H1 (cell line): ENCODE measurements around the gene TRAF3IP3. TPM values are rescaled to one million over a fixed set of nuclear protein-coding genes. Genes with fewer than 3 reads are reported as not detected.

Source experiments
- CTCF ChIA-PET: fragments of 300-600 bp; sonication (Branson Sonifier 250); formaldehyde crosslinking; loops from one replicate; lab custom pipeline; 2021; ENCODE audit not compliant: partially characterized antibody; lab: Charles Lee
- POLR2A ChIA-PET: fragments of 300-600 bp; sonication (Branson Sonifier 250); formaldehyde crosslinking; loops from one replicate; lab custom pipeline; 2021; ENCODE audit warnings: inconsistent platforms; ENCODE audit not compliant: partially characterized antibody; lab: Charles Lee
- DNase-seq, 2 experiments: peaks; one replicate each; pipeline versions ENCODE4 v3.0.0 to v3.0.0-alpha.2; 2010 to 2022; ENCODE audit warnings: low spot score in 2 of 2, low read depth in 1 of 2, mixed read lengths in 1 of 2
- FAIRE-seq: peaks from 2 replicates; lab custom pipeline; 2011; peaks lifted over from hg19 to GRCh38; lab: Jason Lieb, UNC
- H2AFZ ChIP-seq: 2 replicates; pipeline ENCODE4 v1.8.1; 2012; ENCODE audit warnings: low read length, inconsistent platforms
- H2AK5ac ChIP-seq: 2 replicates; pipeline ENCODE4 v1.6.1; 2013; ENCODE audit warnings: low read depth, low read length
- H2BK120ac ChIP-seq: replicated peaks from 2 replicates; pipeline ENCODE3; 2013; ENCODE audit warnings: low read depth, low read length, inconsistent platforms
- H2BK12ac ChIP-seq: 2 replicates; pipeline ENCODE4 v1.6.1; 2013; ENCODE audit warnings: low read depth, low read length
- H2BK15ac ChIP-seq: 2 replicates; pipeline ENCODE4 v1.6.1; 2013; ENCODE audit warnings: low read length
- H2BK20ac ChIP-seq: 2 replicates; pipeline ENCODE4 v1.6.1; 2013; ENCODE audit warnings: low read length
- H2BK5ac ChIP-seq: 2 replicates; pipeline ENCODE4 v1.6.1; 2013; ENCODE audit warnings: low read depth, low read length
- H3K14ac ChIP-seq: 2 replicates; pipeline ENCODE4 v1.6.1; 2013; ENCODE audit warnings: inconsistent platforms; ENCODE audit not compliant: insufficient read length
- H3K18ac ChIP-seq: 2 replicates; pipeline ENCODE4 v1.6.1; 2013; ENCODE audit warnings: low read length; ENCODE audit errors: extremely low read depth
- H3K23ac ChIP-seq: 2 replicates; pipeline ENCODE4 v1.6.1; 2013; ENCODE audit warnings: inconsistent platforms; ENCODE audit not compliant: insufficient read length
- H3K23me2 ChIP-seq: 2 replicates; pipeline ENCODE4 v1.6.1; 2013; ENCODE audit warnings: low read depth, low read length
- H3K27ac ChIP-seq: 2 replicates; pipeline ENCODE4 v1.6.1; 2011; ENCODE audit warnings: low read depth, low read length, inconsistent platforms
- H3K27me3 ChIP-seq, 4 experiments: replicated peaks in 1 of 4; 1 replicate in 1 of 4; 2 replicates in 3 of 4; pipeline versions ENCODE4 v1.6.1 to v1.8.1; 2011 to 2013; ENCODE audit warnings: low read length in 3 of 4, mild to moderate bottlenecking in 3 of 4, inconsistent platforms in 2 of 4, mixed read lengths in 2 of 4, moderate library complexity in 1 of 4; ENCODE audit not compliant: control insufficient read depth in 3 of 4, insufficient read depth in 3 of 4; ENCODE audit errors: extremely low read depth in 1 of 4
- H3K36me3 ChIP-seq, 4 experiments: 2 replicates each; pipeline versions ENCODE4 v1.6.1 to v1.8.1; 2011 to 2013; ENCODE audit warnings: mild to moderate bottlenecking in 4 of 4, low read length in 3 of 4, moderate library complexity in 2 of 4, control low read depth in 1 of 4, inconsistent platforms in 1 of 4; ENCODE audit not compliant: insufficient read depth in 4 of 4, control insufficient read depth in 2 of 4
- H3K4ac ChIP-seq: replicated peaks from 2 replicates; pipeline ENCODE3; 2013; ENCODE audit warnings: low read length, low read depth, mixed read lengths, inconsistent platforms; ENCODE audit not compliant: insufficient read length
- H3K4me1 ChIP-seq, 4 experiments: replicated peaks in 1 of 4; 1 replicate in 1 of 4; 2 replicates in 3 of 4; pipeline versions ENCODE4 v1.6.1 to v1.8.1; 2011 to 2013; ENCODE audit warnings: low read length in 3 of 4, inconsistent platforms in 2 of 4, mixed read lengths in 1 of 4; ENCODE audit not compliant: insufficient read depth in 4 of 4, control insufficient read depth in 3 of 4
- H3K4me2 ChIP-seq, 2 experiments: 2 replicates each; pipeline versions ENCODE4 v1.6.1 to v1.8.1; 2011 to 2013; ENCODE audit warnings: low read depth in 2 of 2, low read length in 2 of 2, control low read depth in 1 of 2, inconsistent platforms in 1 of 2, mild to moderate bottlenecking in 1 of 2; ENCODE audit not compliant: insufficient read depth in 1 of 2
- H3K4me3 ChIP-seq, 4 experiments: fragments of 200-600, 300-600 bp in 1 of 4; sonication (generic), shearing (Covaris generic), sonication (Bioruptor Twin) in 1 of 4; 2 replicates each; pipeline versions ENCODE4 v1.5.1 to v1.8.1; 2011 to 2016; ENCODE audit warnings: low read length in 4 of 4, low read depth in 3 of 4, control low read depth in 2 of 4, inconsistent platforms in 2 of 4, mild to moderate bottlenecking in 2 of 4, mixed read lengths in 1 of 4, moderate library complexity in 1 of 4; ENCODE audit not compliant: insufficient read depth in 2 of 4; ENCODE audit errors: extremely low read depth in 1 of 4
- H3K56ac ChIP-seq: replicated peaks from 2 replicates; pipeline ENCODE3; 2013; ENCODE audit warnings: low read depth, mild to moderate bottlenecking, mixed read lengths, low read length, inconsistent platforms; ENCODE audit not compliant: insufficient read length
- H3K79me1 ChIP-seq: 2 replicates; pipeline ENCODE4 v1.6.1; 2013; ENCODE audit warnings: low read depth, low read length, control low read depth
- H3K79me2 ChIP-seq, 2 experiments: 2 replicates each; pipeline versions ENCODE4 v1.6.1 to v1.8.1; 2012 to 2013; ENCODE audit warnings: low read length in 2 of 2, mild to moderate bottlenecking in 2 of 2, inconsistent platforms in 1 of 2; ENCODE audit not compliant: insufficient read depth in 2 of 2, control insufficient read depth in 1 of 2
- H3K9ac ChIP-seq, 4 experiments: replicated peaks in 1 of 4; 1 replicate in 1 of 4; 2 replicates in 3 of 4; pipeline versions ENCODE4 v1.6.1 to v1.8.1; 2011 to 2013; ENCODE audit warnings: low read depth in 3 of 4, low read length in 3 of 4, control low read depth in 2 of 4, mild to moderate bottlenecking in 2 of 4, moderate library complexity in 2 of 4, inconsistent platforms in 1 of 4; ENCODE audit errors: extremely low read depth in 1 of 4
- H3K9me3 ChIP-seq, 2 experiments: 2 replicates each; pipeline versions ENCODE4 v1.6.1 to v1.8.1; 2012 to 2013; ENCODE audit warnings: mild to moderate bottlenecking in 2 of 2, moderate library complexity in 2 of 2, control low read depth in 1 of 2, inconsistent platforms in 1 of 2, low read depth in 1 of 2, low read length in 1 of 2, mixed read lengths in 1 of 2; ENCODE audit not compliant: insufficient read depth in 2 of 2
- H4K20me1 ChIP-seq, 2 experiments: replicated peaks in 1 of 2; 2 replicates each; pipeline versions ENCODE3 to v1.8.1; 2011 to 2013; ENCODE audit warnings: inconsistent platforms in 2 of 2, low read length in 2 of 2, mild to moderate bottlenecking in 1 of 2; ENCODE audit not compliant: insufficient read depth in 2 of 2, control insufficient read depth in 1 of 2
- H4K5ac ChIP-seq: 2 replicates; pipeline ENCODE4 v1.6.1; 2013; ENCODE audit warnings: low read length, low read depth, mixed read lengths, inconsistent platforms; ENCODE audit not compliant: insufficient read length
- H4K8ac ChIP-seq: 2 replicates; pipeline ENCODE4 v1.8.0; 2013; ENCODE audit warnings: mild to moderate bottlenecking, moderate library complexity, low read length, inconsistent platforms; ENCODE audit not compliant: insufficient read depth; ENCODE audit errors: extremely low read depth
- H4K91ac ChIP-seq: replicated peaks from 2 replicates; pipeline ENCODE3; 2013; ENCODE audit warnings: low read length, mixed read lengths, inconsistent platforms; ENCODE audit not compliant: insufficient read length
- ASH2L ChIP-seq: fragments of 200-600, 300-600 bp; sonication (generic); IDR thresholded peaks from one replicate; pipeline ENCODE4 v1.7.1; 2017; ENCODE audit warnings: low read length
- CHD2 ChIP-seq: IDR thresholded peaks from 2 replicates; pipeline ENCODE4 v1.6.1; 2012; ENCODE audit warnings: low read length, improper control_type of control experiment
- CTCF ChIP-seq, 3 experiments: IDR thresholded peaks; 1 replicate in 2 of 3; 2 replicates in 1 of 3; pipeline versions ENCODE4 v1.5.1 to v1.6.1; 2011; ENCODE audit warnings: low read length in 3 of 3, mild to moderate bottlenecking in 3 of 3, inconsistent platforms in 2 of 3, low read depth in 1 of 3, moderate library complexity in 1 of 3; ENCODE audit not compliant: insufficient read depth in 1 of 3; ENCODE audit errors: control extremely low read depth in 1 of 3
- EGR1 ChIP-seq: IDR thresholded peaks from 2 replicates; pipeline ENCODE4 v1.6.1; 2011; ENCODE audit warnings: low read depth, low read length, borderline replicate concordance
- KDM1A ChIP-seq: fragments of 200-600, 300-600 bp; sonication (generic); IDR thresholded peaks from 2 replicates; pipeline ENCODE4 v1.7.1; 2016; ENCODE audit warnings: mild to moderate bottlenecking, low read length, borderline replicate concordance
- KDM5A ChIP-seq: fragments of 200-600 bp; IDR thresholded peaks from 2 replicates; pipeline ENCODE4 v1.7.1; 2012; ENCODE audit warnings: mild to moderate bottlenecking, low read length, inconsistent platforms, mixed read lengths
- NANOG ChIP-seq: IDR thresholded peaks from 2 replicates; pipeline ENCODE4 v1.6.1; 2011; ENCODE audit warnings: low read length, low read depth, mild to moderate bottlenecking, inconsistent platforms; ENCODE audit not compliant: insufficient read depth, poor library complexity, severe bottlenecking
- WGBS, 2 experiments: shearing (Covaris generic) in 1 of 2; methylation state at CpG; one replicate each; pipeline versions ENCODE4 v1.1.6 to v1.1.7; 2013 to 2015; ENCODE audit warnings: low lambda C conversion rate in 2 of 2, mixed read lengths in 2 of 2, inconsistent platforms in 1 of 2, low coverage in 1 of 2, missing lambda C conversion rate in 1 of 2; ENCODE audit not compliant: insufficient replicate concordance in 2 of 2, insufficient coverage in 1 of 2, insufficient read length in 1 of 2; ENCODE audit errors: extremely low coverage in 1 of 2, missing lambda C conversion rate in 1 of 2; 5-methylcytosine and 5-hydroxymethylcytosine counted together
- long read RNA-seq, 2 experiments: library from RNA in 1 of 2; library from capped mRNA in 1 of 2; stranded (forward); transcript quantifications; one replicate each; pipeline ENCODE4 v2.0.0, GENCODE V29; 2021; ENCODE audit warnings: inconsistent platforms in 1 of 2
- polyA minus RNA-seq, 3 experiments: library from RNA; depleted of rRNA, polyadenylated mRNA; stranded (reverse); fragments of >200 nt; gene quantifications; 1 replicate in 2 of 3; 2 replicates in 1 of 3; pipeline ENCODE4 v1.2.3, GENCODE V29; 2011
- polyA plus RNA-seq, 7 experiments: library from polyadenylated mRNA; depleted of rRNA in 3 of 7; stranded (reverse) in 5 of 7; unstranded in 2 of 7; fragments of >200 nt in 5 of 7; fragments of 200-250 nt in 2 of 7; gene quantifications; 1 replicate in 5 of 7; 2 replicates in 1 of 7; 4 replicates in 1 of 7; pipeline versions ENCODE4 v1.2.1 to v1.2.3, GENCODE V29; 2011 to 2013; ENCODE audit warnings: missing spikeins in 2 of 7, mixed read lengths in 2 of 7
- total RNA-seq: library from RNA; stranded (reverse); fragmentation: NEBNext Ultra II Directional; extraction: Animal tissue kit (Norgen Biotek cat#: 25700); gene quantifications from 2 replicates; pipeline ENCODE4 v1.2.1, GENCODE V29; 2021
- TF ChIP-seq, protein P1 (sequence below): IDR thresholded peaks from 2 replicates; pipeline ENCODE4 v1.6.1; 2011; ENCODE audit warnings: low read depth, mild to moderate bottlenecking, low read length; ENCODE audit not compliant: insufficient read depth

TRAF3IP3 gene
- not detected in 2 replicates for total RNA-seq
- not detected in 2 replicates for polyA plus RNA-seq (2011; rRNA removed)
- polyA plus RNA-seq (2011; cell fraction: cytosol; rRNA removed) = not detected
- polyA plus RNA-seq (2011; cell fraction: nucleus; rRNA removed) = not detected
- polyA plus RNA-seq (2012, experiment 1 of 2) = 0.08 to 0.17 TPM in 2 of 4 replicates, not detected in the others
- polyA plus RNA-seq (2012, experiment 2 of 2) = not detected
- not detected for polyA plus RNA-seq (2013, experiment 1 of 2)
- not detected for polyA plus RNA-seq (2013, experiment 2 of 2)
- polyA minus RNA-seq (2011; rRNA and poly(A)+ RNA removed) = not detected in 2 replicates
- polyA minus RNA-seq (2011; cell fraction: cytosol; rRNA and poly(A)+ RNA removed) = not detected
- polyA minus RNA-seq (2011; cell fraction: nucleus; rRNA and poly(A)+ RNA removed) = not detected
- long read RNA-seq, experiment 1 = 0 reads
- long read RNA-seq, experiment 2 = 0 reads

- Histone ChIP-seq H3K18ac (no peak within 1 kb of the TSS), H3K23ac (no peak within 1 kb of the TSS), H3K79me1 (no peaks in the 10 kb centered on the region), H3K4me2 (no peak within 1 kb of the TSS), H2AFZ (no peak within 1 kb of the TSS), H3K4me1 (no peaks in the 10 kb centered on the region), H3K79me2 (no peaks in the 10 kb centered on the region), H3K27ac (no peak within 1 kb of the TSS), H4K5ac (no peak within 1 kb of the TSS), H2BK5ac (no peak within 1 kb of the TSS), H3K4ac (no peak within 1 kb of the TSS), H2BK15ac (no peak within 1 kb of the TSS), H3K23me2 (no peaks in the 10 kb centered on the region), H3K14ac (no peak within 1 kb of the TSS), H3K4me3 (no peak within 1 kb of the TSS), H2AK5ac (no peak within 1 kb of the TSS), H2BK20ac (no peak within 1 kb of the TSS), H3K9me3 (no peaks in the 10 kb centered on the region), H4K20me1 (no peaks in the 10 kb centered on the region), H3K27me3 (peaks cover 0 to 3% (median 0%) of the 10 kb centered on the region in 4 experiments; a peak in 1 of 7 replicates), H3K56ac (no peak within 1 kb of the TSS), H3K9ac (no peak within 1 kb of the TSS), H2BK120ac (no peak within 1 kb of the TSS), H4K91ac (no peak within 1 kb of the TSS), H2BK12ac (no peak within 1 kb of the TSS), H4K8ac (no peak within 1 kb of the TSS), H3K36me3 (no peaks in the 10 kb centered on the region)
- no peak for DNase-seq
- FAIRE-seq = no peak
- CTCF ChIA-PET = interaction anchor here (0.6 to 1.4 kb wide), 5 partner anchors 8 to 262 kb away, joined by 3 to 4 read pairs (median 3); no protein-coding TSS in a partner anchor
- POLR2A ChIA-PET = no interaction called here
- 82% methylated on average over 10 of the region's 10 CpGs; no CpG with 5 or more reads in 1 of the 2 experiments for WGBS, 2 experiments
- TF ChIP-seq EGR1 (no peak), KDM5A (no peak), CTCF (IDR thresholded peaks at IDR 0.05; ENCODE audit: control extremely low read depth in 1 of 3, insufficient read depth in 1 of 3, low read depth in 1 of 3, low read length in 3 of 3) (no peak), KDM1A (no peak), CHD2 (no peak), NANOG (no peak), ASH2L (no peak)
- TF ChIP-seq, protein P1, sequence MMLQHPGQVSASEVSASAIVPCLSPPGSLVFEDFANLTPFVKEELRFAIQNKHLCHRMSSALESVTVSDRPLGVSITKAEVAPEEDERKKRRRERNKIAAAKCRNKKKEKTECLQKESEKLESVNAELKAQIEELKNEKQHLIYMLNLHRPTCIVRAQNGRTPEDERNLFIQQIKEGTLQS = no peak
These were observed at the start of gene TRAF3IP3 for GRCh38 chr1:209755926-209756614. Gene TRAF3IP3, plus strand, starts transcription at chr1:209756053. Its CDS starts 3,987 bp downstream, at chr1:209760040.
